Measurements from ENCODE around the gene MIXL1.
"Not testable (repeated sequence)": the region's sequence is repeated elsewhere in the genome, so short reads cannot be mapped to it uniquely, and the experiment has no call there.

MIXL1 gene

GRCh38 chr1:226223157-226223785, at the start of gene MIXL1:
Gene MIXL1, plus strand, starts transcription at chr1:226223664. Its CDS starts 18 bp downstream, at chr1:226223682.
- DNase-seq (ENCODE audit: low read depth, low spot score): peak; percentile 76

- DNase-seq (ENCODE audit: low read depth, low spot score): no peak
These were observed 46.6 kb upstream of the MIXL1 start for GRCh38 chr1:226176870-226177269.

GRCh38 chr1:226181996-226182714, 41.3 kb upstream of the MIXL1 start:
- peak; percentile 27 for DNase-seq (ENCODE audit: low read depth, low spot score)

GRCh38 chr1:226185141-226186036, 38.1 kb upstream of the MIXL1 start:
- DNase-seq (ENCODE audit: low read depth, low spot score): no peak

GRCh38 chr1:226186124-226187018, 37.1 kb upstream of the MIXL1 start, which contains the start of gene ACBD3:
Gene ACBD3, minus strand, starts transcription at chr1:226186741. Its CDS starts 66 bp downstream, at chr1:226186675.
- peak; percentile 91 for DNase-seq (ENCODE audit: low read depth, low spot score)

GRCh38 chr1:226187019-226187322, 36.5 kb upstream of the MIXL1 start:
- DNase-seq (ENCODE audit: low read depth, low spot score): no peak

- no peak for DNase-seq (ENCODE audit: low read depth, low spot score)
These were observed 36.1 kb upstream of the MIXL1 start for GRCh38 chr1:226187380-226187779.

- DNase-seq (ENCODE audit: low read depth, low spot score): no peak
These were observed 28.3 kb upstream of the MIXL1 start for GRCh38 chr1:226195144-226195543.

- DNase-seq (ENCODE audit: low read depth, low spot score): no peak
These were observed 23.5 kb upstream of the MIXL1 start for GRCh38 chr1:226199971-226200370.

- peak; percentile 49 for DNase-seq (ENCODE audit: low read depth, low spot score)
These were observed 22.4 kb upstream of the MIXL1 start for GRCh38 chr1:226201029-226201593.

- no peak for DNase-seq (ENCODE audit: low read depth, low spot score)
These were observed 21.2 kb upstream of the MIXL1 start for GRCh38 chr1:226202246-226202645.

- not testable (repeated sequence) for DNase-seq (ENCODE audit: low read depth, low spot score)
These were observed 20.8 kb upstream of the MIXL1 start for GRCh38 chr1:226202666-226203065.

- no peak for DNase-seq (ENCODE audit: low read depth, low spot score)
These were observed 20.2 kb upstream of the MIXL1 start for GRCh38 chr1:226203240-226203639.

- no peak for DNase-seq (ENCODE audit: low read depth, low spot score)
These were observed 19.8 kb upstream of the MIXL1 start for GRCh38 chr1:226203655-226204054.

GRCh38 chr1:226204198-226204597, 19.3 kb upstream of the MIXL1 start:
- DNase-seq (ENCODE audit: low read depth, low spot score): no peak

- no peak for DNase-seq (ENCODE audit: low read depth, low spot score)
These were observed 16.4 kb upstream of the MIXL1 start for GRCh38 chr1:226207048-226207447.

GRCh38 chr1:226209307-226210059, 14.0 kb upstream of the MIXL1 start:
- DNase-seq (ENCODE audit: low read depth, low spot score): no peak

- peak; percentile 91 for DNase-seq (ENCODE audit: low read depth, low spot score)
These were observed 12.8 kb upstream of the MIXL1 start for GRCh38 chr1:226210571-226211176.

- DNase-seq (ENCODE audit: low read depth, low spot score): no peak
These were observed 12.2 kb upstream of the MIXL1 start for GRCh38 chr1:226211181-226211821.
